ENCODE results near the gene AXL.

The AXL gene

DNA sequence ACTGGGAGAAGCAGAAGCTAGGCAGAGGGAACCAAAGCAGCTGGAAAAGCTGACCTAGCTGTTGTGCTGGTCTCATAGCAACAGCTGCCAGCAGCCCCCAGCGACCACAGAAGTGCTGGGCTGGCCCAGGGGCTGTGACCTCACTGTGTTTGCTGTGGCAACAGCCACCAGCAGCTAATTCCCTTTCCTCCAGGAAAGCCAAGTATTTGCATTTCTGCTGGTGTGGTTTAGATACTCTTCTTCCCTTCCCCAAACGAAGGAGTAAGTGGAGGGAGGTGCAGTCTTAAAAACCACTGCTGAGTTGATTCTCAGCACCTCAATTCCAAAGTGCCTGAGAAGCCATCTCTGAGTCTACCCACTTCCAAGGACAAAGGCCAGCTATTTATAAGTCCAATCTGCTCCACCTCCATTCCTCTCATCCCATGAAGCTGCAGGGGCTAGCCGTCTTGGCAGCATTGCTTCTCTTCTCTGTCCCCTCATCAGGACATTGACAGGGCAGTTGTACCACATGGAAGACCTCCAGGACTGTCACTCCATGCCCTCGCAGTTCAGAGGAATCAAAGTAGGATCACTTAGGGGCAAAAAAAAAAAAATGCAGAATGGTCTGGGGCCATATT is 79.4 kb downstream of the AXL start:
- H3K36me3 ChIP-seq (ENCODE audit: control insufficient read depth, low read length) = peaks cover 100% of the 10 kb centered on the region
- H4K20me1 ChIP-seq (ENCODE audit: control insufficient read depth, insufficient read depth, low read depth, low read length) = no peaks in the 10 kb centered on the region
- H3F3A ChIP-seq (ENCODE audit: control insufficient read depth, insufficient read depth) = peaks cover 9% of the 10 kb centered on the region
- peak overlapping the region; percentile 52 for H3K27ac ChIP-seq (ENCODE audit: low read depth, low read length)
- H3K4me1 ChIP-seq (ENCODE audit: control insufficient read depth, low read length) = peaks cover 90% of the 10 kb centered on the region
- H3K4me2 ChIP-seq (ENCODE audit: low read length) = 0 out of 2 replicates have a peak overlapping the region, but pooled peaks have one; percentile 27
- H3K27me3 ChIP-seq (ENCODE audit: control insufficient read depth, low read length) = no peaks in the 10 kb centered on the region
- H3K9me3 ChIP-seq (ENCODE audit: control insufficient read depth, insufficient read depth, low read length) = no peaks in the 10 kb centered on the region
- no peak overlapping the region for H3K4me3 ChIP-seq (ENCODE audit: low read length)
- H3K79me2 ChIP-seq (ENCODE audit: control insufficient read depth, low read length) = peaks cover 21% of the 10 kb centered on the region
- TF ChIP-seq EZH2phosphoT487 (IDR thresholded peaks at IDR 0.05; ENCODE audit: borderline replicate concordance, low read length) = no peak
- TF ChIP-seq, protein P1, sequence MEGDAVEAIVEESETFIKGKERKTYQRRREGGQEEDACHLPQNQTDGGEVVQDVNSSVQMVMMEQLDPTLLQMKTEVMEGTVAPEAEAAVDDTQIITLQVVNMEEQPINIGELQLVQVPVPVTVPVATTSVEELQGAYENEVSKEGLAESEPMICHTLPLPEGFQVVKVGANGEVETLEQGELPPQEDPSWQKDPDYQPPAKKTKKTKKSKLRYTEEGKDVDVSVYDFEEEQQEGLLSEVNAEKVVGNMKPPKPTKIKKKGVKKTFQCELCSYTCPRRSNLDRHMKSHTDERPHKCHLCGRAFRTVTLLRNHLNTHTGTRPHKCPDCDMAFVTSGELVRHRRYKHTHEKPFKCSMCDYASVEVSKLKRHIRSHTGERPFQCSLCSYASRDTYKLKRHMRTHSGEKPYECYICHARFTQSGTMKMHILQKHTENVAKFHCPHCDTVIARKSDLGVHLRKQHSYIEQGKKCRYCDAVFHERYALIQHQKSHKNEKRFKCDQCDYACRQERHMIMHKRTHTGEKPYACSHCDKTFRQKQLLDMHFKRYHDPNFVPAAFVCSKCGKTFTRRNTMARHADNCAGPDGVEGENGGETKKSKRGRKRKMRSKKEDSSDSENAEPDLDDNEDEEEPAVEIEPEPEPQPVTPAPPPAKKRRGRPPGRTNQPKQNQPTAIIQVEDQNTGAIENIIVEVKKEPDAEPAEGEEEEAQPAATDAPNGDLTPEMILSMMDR (IDR thresholded peaks at IDR 0.05; ENCODE audit: low read depth, low read length, poor library complexity, severe bottlenecking) = no peak
- H3K9me2 ChIP-seq (replicated peaks; ENCODE audit: control insufficient read depth, low read length) = no peaks in the 10 kb centered on the region

DNA sequence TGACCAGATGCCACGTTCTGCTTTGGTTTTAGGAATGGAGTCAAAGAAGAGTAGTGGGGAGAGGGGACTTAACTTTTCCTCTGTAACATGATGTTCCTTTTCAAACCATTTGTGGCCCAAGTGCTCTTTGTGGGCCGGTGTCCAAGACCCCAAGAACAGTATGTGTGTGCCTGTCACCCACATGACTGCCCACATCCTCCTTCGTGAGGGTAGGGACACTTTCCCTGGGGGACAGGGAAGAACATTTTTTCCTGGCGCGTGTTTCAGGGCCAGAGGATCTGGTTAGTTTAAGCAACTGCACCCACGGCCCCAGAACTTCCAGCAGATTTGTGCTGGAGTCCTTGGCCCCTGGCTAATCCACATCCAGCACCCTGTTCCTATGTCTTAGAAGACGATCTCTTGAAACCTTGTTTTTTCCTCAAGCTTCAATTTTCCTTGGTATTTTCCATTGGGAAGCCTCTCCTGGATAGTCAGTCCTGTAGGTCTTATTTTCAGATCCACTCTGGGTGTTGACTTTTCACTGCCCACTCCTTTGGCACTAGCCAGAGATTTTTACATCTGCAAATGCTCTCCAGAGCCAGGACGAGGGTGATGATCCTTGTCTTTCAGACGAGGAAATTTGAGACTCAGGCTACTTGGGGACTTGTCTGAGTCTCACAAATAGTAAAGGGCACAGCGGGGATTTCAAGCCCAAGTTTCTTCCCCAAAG is 80.2 kb downstream of the AXL start:
- Histone ChIP-seq H3K4me3 (ENCODE audit: low read length) (no peak overlapping the region), H3K27me3 (ENCODE audit: control insufficient read depth, low read length) (no peaks in the 10 kb centered on the region), H3K4me2 (ENCODE audit: low read length) (no peak overlapping the region), H3K9me2 (replicated peaks; ENCODE audit: control insufficient read depth, low read length) (no peaks in the 10 kb centered on the region), H3K27ac (ENCODE audit: low read depth, low read length) (0 out of 2 replicates have a peak overlapping the region, but pooled peaks have one; percentile 0), H3F3A (ENCODE audit: control insufficient read depth, insufficient read depth) (peaks cover 9% of the 10 kb centered on the region), H3K4me1 (ENCODE audit: control insufficient read depth, low read length) (peaks cover 87% of the 10 kb centered on the region), H4K20me1 (ENCODE audit: control insufficient read depth, insufficient read depth, low read depth, low read length) (no peaks in the 10 kb centered on the region), H3K79me2 (ENCODE audit: control insufficient read depth, low read length) (peaks cover 20% of the 10 kb centered on the region), H3K9me3 (ENCODE audit: control insufficient read depth, insufficient read depth, low read length) (no peaks in the 10 kb centered on the region), H3K36me3 (ENCODE audit: control insufficient read depth, low read length) (peaks cover 100% of the 10 kb centered on the region)
- TF ChIP-seq, protein P1 (IDR thresholded peaks at IDR 0.05; ENCODE audit: low read depth, low read length, poor library complexity, severe bottlenecking) = no peak
- no peak for TF ChIP-seq EZH2phosphoT487 (IDR thresholded peaks at IDR 0.05; ENCODE audit: borderline replicate concordance, low read length)

DNA sequence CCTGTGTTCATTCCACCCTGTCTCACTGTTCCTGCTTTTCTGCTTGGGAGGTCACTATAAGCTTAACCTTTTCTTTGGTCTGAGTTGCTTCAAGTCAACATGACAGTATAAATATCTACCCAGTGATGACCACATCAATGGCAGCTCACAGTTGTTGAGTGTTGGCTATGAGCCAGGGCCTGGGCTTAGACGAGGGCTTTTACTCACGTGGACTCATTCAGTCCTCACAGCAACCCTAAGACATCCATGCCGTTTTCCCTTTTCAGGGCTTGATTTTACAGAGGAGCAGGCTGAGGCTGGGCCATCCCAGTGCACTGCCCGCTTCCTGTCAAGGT is 80.7 kb downstream of the AXL start:
- Histone ChIP-seq H3F3A (ENCODE audit: control insufficient read depth, insufficient read depth) (peaks cover 9% of the 10 kb centered on the region), H3K4me1 (ENCODE audit: control insufficient read depth, low read length) (peaks cover 83% of the 10 kb centered on the region), H4K20me1 (ENCODE audit: control insufficient read depth, insufficient read depth, low read depth, low read length) (no peaks in the 10 kb centered on the region), H3K9me2 (replicated peaks; ENCODE audit: control insufficient read depth, low read length) (no peaks in the 10 kb centered on the region), H3K4me2 (ENCODE audit: low read length) (no peak overlapping the region), H3K27ac (ENCODE audit: low read depth, low read length) (0 out of 2 replicates have a peak overlapping the region, but pooled peaks have one; percentile 0), H3K79me2 (ENCODE audit: control insufficient read depth, low read length) (peaks cover 20% of the 10 kb centered on the region), H3K27me3 (ENCODE audit: control insufficient read depth, low read length) (no peaks in the 10 kb centered on the region), H3K9me3 (ENCODE audit: control insufficient read depth, insufficient read depth, low read length) (no peaks in the 10 kb centered on the region), H3K36me3 (ENCODE audit: control insufficient read depth, low read length) (peaks cover 100% of the 10 kb centered on the region), H3K4me3 (ENCODE audit: low read length) (no peak overlapping the region)
- no peak for TF ChIP-seq EZH2phosphoT487 (IDR thresholded peaks at IDR 0.05; ENCODE audit: borderline replicate concordance, low read length)
- TF ChIP-seq, protein P1 (IDR thresholded peaks at IDR 0.05; ENCODE audit: low read depth, low read length, poor library complexity, severe bottlenecking) = no peak

Measured in DOHH2 (cell line).